ACC112 (cell line): ENCODE data around the gene CCDC92.

Source experiments
- H2AFZ ChIP-seq: fragments of 200-600 bp; sonication (generic); one replicate; pipeline ENCODE4 v1.6.0; 2017; ENCODE audit warnings: antibody characterized with exemption, low read length; ENCODE audit not compliant: unreplicated experiment
- H3K27ac ChIP-seq: fragments of 200-600 bp; sonication (generic); 2 replicates; pipeline ENCODE4 v1.5.1; 2014; ENCODE audit warnings: low read depth, mild to moderate bottlenecking, antibody characterized with exemption, low read length, moderate library complexity
- H3K27me3 ChIP-seq: fragments of 200-600 bp; sonication (generic); 2 replicates; pipeline ENCODE4 v1.6.1; 2014; ENCODE audit warnings: mild to moderate bottlenecking, antibody characterized with exemption, low read length, moderate library complexity, mixed read lengths; ENCODE audit not compliant: insufficient read depth
- H3K36me3 ChIP-seq: fragments of 200-600 bp; sonication (generic); 2 replicates; pipeline ENCODE4 v1.6.1; 2016; ENCODE audit warnings: mild to moderate bottlenecking, antibody characterized with exemption, low read length, moderate library complexity, mixed read lengths; ENCODE audit not compliant: insufficient read depth
- H3K4me1 ChIP-seq: fragments of 200-600 bp; sonication (generic); one replicate; pipeline ENCODE4 v1.6.1; 2016; ENCODE audit warnings: low read length, mixed read lengths; ENCODE audit not compliant: insufficient read depth, unreplicated experiment, control insufficient read depth
- H3K4me3 ChIP-seq: fragments of 200-600 bp; sonication (generic); 2 replicates; pipeline ENCODE4 v1.5.1; 2014; ENCODE audit warnings: mild to moderate bottlenecking, low read depth, low read length
- H3K79me2 ChIP-seq: fragments of 200-600 bp; sonication (generic); one replicate; pipeline ENCODE4 v1.6.0; 2016; ENCODE audit warnings: low read length; ENCODE audit not compliant: control insufficient read depth, unreplicated experiment, insufficient read depth

Gene CCDC92

GRCh38 chr12:123886931-123887582, 85.6 kb downstream of the CCDC92 start:
- H3K79me2 ChIP-seq, result no peaks in the 10 kb centered on the region
- H3K4me3 ChIP-seq, result no peak overlapping the region
- no peaks in the 10 kb centered on the region for H3K4me1 ChIP-seq
- no peaks in the 10 kb centered on the region for H3K36me3 ChIP-seq
- H3K27ac ChIP-seq, result no peak overlapping the region
- peaks cover 64% of the 10 kb centered on the region for H3K27me3 ChIP-seq
- H2AFZ ChIP-seq, result no peak overlapping the region

- no peak overlapping the region for H3K27ac ChIP-seq
- H3K79me2 ChIP-seq, result no peaks in the 10 kb centered on the region
- no peak overlapping the region for H3K4me3 ChIP-seq
- no peaks in the 10 kb centered on the region for H3K4me1 ChIP-seq
- H3K36me3 ChIP-seq, result no peaks in the 10 kb centered on the region
- no peak overlapping the region for H2AFZ ChIP-seq
- H3K27me3 ChIP-seq, result peaks cover 66% of the 10 kb centered on the region
These were observed 86.4 kb downstream of the CCDC92 start for GRCh38 chr12:123886258-123886657.
